Activated CD4-positive, alpha-beta T cell treated with anti-CD3 and anti-CD28 coated beads, Interleukin-2, amount 10 ng/mL, durations not matched to agents 7 days and 5 days (primary cell): ENCODE data around the gene ELN. TPM values are rescaled to one million over a fixed set of nuclear protein-coding genes. Genes with fewer than 3 reads are reported as not detected.
A peak's percentile ranks its signal among the peaks of the same experiment; 100 is the strongest.

ENCODE experiments used
- CTCF ChIA-PET: fragments of 350-600 bp; sonication (Branson Sonifier 250); formaldehyde crosslinking; loops from one replicate; lab custom pipeline; 2021; ENCODE audit warnings: antibody characterized with exemption; lab: Charles Lee
- POLR2A ChIA-PET: fragments of 350-600 bp; sonication (Branson Sonifier 250); formaldehyde crosslinking; loops from one replicate; lab custom pipeline; 2021; ENCODE audit warnings: antibody characterized with exemption; lab: Charles Lee
- DNase-seq: peaks from one replicate; pipeline ENCODE4 v3.0.0-alpha.2; 2020
- H3K27ac Mint-ChIP-seq: one replicate; pipeline ENCODE4 v1.8.0; 2021; ENCODE audit warnings: mild to moderate bottlenecking, moderate library complexity, mixed read lengths
- H3K27me3 Mint-ChIP-seq: one replicate; pipeline ENCODE4 v1.8.0; 2021; ENCODE audit warnings: mixed read lengths
- H3K36me3 Mint-ChIP-seq: one replicate; pipeline ENCODE4 v1.8.0; 2021; ENCODE audit warnings: low read depth, mixed read lengths
- H3K4me1 Mint-ChIP-seq: one replicate; pipeline ENCODE4 v1.8.0; 2021; ENCODE audit warnings: mixed read lengths
- H3K4me3 Mint-ChIP-seq: one replicate; pipeline ENCODE4 v1.8.0; 2021; ENCODE audit warnings: mild to moderate bottlenecking, moderate library complexity, mixed read lengths
- H3K9me3 Mint-ChIP-seq: one replicate; pipeline ENCODE4 v1.8.0; 2021; ENCODE audit warnings: mixed read lengths
- total RNA-seq, 2 experiments: library from RNA; stranded (reverse); gene quantifications; one replicate each; pipeline ENCODE4 v1.2.3, GENCODE V29; 2021

Gene ELN
- total RNA-seq, 2 experiments from 2014 or later, result not detected

- Mint-ChIP-seq H3K27ac (no peak overlapping the region), H3K36me3 (no peaks in the 10 kb centered on the region), H3K4me3 (no peak overlapping the region), H3K4me1 (no peaks in the 10 kb centered on the region), H3K9me3 (peaks cover 15% of the 10 kb centered on the region), H3K27me3 (no peaks in the 10 kb centered on the region)
- ChIA-PET CTCF (no interaction called here), POLR2A (no interaction called here)
- no peak for DNase-seq
Observed at GRCh38 chr7:73992101-73992562, 35.8 kb upstream of the ELN start.

DNA sequence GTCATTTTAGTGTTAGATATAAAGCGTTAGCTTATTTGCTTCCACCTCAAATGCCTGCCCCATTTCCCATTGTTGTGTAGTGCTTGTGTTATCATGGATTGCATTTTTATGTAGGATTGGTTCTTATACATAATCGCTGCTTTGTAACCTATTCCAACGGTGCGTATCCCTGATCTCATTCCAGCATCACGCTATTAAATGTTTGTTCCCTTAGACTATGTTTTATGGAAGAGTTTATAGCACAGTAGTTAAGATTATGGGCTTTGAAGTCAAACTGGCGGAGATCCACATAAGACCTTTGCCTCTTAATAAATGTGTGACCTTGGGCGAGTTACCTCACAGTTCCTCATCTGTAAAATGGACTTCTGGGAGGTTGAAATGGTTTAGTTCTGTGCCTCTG lies 34.0 kb upstream of the ELN start:
- H3K4me3 Mint-ChIP-seq, result no peak overlapping the region
- no peak overlapping the region for H3K27ac Mint-ChIP-seq
- ChIA-PET POLR2A (no interaction called here), CTCF (no interaction called here)
- no peaks in the 10 kb centered on the region for H3K36me3 Mint-ChIP-seq
- DNase-seq, result no peak
- H3K9me3 Mint-ChIP-seq, result peaks cover 15% of the 10 kb centered on the region
- no peaks in the 10 kb centered on the region for H3K4me1 Mint-ChIP-seq
- no peaks in the 10 kb centered on the region for H3K27me3 Mint-ChIP-seq

DNA sequence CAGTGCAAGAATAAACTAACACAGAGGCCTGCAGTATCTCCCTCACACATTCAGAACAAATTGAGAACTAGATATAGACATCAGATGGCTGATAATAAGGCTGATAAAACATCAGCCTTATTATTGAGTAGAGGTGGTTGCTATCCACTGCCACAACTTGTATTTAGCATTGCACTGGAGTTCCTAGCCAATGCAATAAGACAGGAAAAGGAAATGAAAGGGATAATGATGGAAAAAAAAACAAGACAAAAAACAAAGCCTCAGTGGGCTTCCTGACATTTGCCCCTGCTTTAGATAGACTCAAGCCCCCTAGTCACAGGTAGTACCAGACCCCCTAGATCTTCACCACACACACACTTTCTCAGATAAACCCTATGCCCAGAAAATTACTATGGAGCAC lies 33.2 kb upstream of the ELN start:
- POLR2A ChIA-PET, result no interaction called here
- Mint-ChIP-seq H3K27ac (no peak overlapping the region), H3K36me3 (no peaks in the 10 kb centered on the region), H3K9me3 (peaks cover 15% of the 10 kb centered on the region), H3K27me3 (no peaks in the 10 kb centered on the region), H3K4me3 (no peak overlapping the region), H3K4me1 (no peaks in the 10 kb centered on the region)
- CTCF ChIA-PET, result no interaction called here
- DNase-seq, result no peak

GRCh38 chr7:73995330-73995729 lies 32.6 kb upstream of the ELN start:
- Mint-ChIP-seq H3K27ac (no peak overlapping the region), H3K4me3 (no peak overlapping the region), H3K4me1 (no peaks in the 10 kb centered on the region), H3K27me3 (no peaks in the 10 kb centered on the region), H3K9me3 (peaks cover 15% of the 10 kb centered on the region), H3K36me3 (no peaks in the 10 kb centered on the region)
- no peak for DNase-seq
- CTCF ChIA-PET, result no interaction called here
- POLR2A ChIA-PET, result no interaction called here

GRCh38 chr7:73995821-73996511 lies 32.0 kb upstream of the ELN start:
- CTCF ChIA-PET, result interaction anchor here (1.7 kb wide), 1 partner anchor 13 kb away, joined by 4 read pairs; no protein-coding TSS in a partner anchor

GRCh38 chr7:73997056-73997455 lies 30.9 kb upstream of the ELN start:
- H3K4me3 Mint-ChIP-seq, result no peak overlapping the region
- POLR2A ChIA-PET, result no interaction called here

More at GRCh38 chr7:73995821-73996511, 32.0 kb upstream of the ELN start:
- H3K9me3 Mint-ChIP-seq, result peaks cover 15% of the 10 kb centered on the region
- no peak for DNase-seq
- H3K4me3 Mint-ChIP-seq, result no peak overlapping the region
- H3K4me1 Mint-ChIP-seq, result no peaks in the 10 kb centered on the region
- POLR2A ChIA-PET, result no interaction called here
- no peaks in the 10 kb centered on the region for H3K27me3 Mint-ChIP-seq
- no peak overlapping the region for H3K27ac Mint-ChIP-seq
- no peaks in the 10 kb centered on the region for H3K36me3 Mint-ChIP-seq

DNA sequence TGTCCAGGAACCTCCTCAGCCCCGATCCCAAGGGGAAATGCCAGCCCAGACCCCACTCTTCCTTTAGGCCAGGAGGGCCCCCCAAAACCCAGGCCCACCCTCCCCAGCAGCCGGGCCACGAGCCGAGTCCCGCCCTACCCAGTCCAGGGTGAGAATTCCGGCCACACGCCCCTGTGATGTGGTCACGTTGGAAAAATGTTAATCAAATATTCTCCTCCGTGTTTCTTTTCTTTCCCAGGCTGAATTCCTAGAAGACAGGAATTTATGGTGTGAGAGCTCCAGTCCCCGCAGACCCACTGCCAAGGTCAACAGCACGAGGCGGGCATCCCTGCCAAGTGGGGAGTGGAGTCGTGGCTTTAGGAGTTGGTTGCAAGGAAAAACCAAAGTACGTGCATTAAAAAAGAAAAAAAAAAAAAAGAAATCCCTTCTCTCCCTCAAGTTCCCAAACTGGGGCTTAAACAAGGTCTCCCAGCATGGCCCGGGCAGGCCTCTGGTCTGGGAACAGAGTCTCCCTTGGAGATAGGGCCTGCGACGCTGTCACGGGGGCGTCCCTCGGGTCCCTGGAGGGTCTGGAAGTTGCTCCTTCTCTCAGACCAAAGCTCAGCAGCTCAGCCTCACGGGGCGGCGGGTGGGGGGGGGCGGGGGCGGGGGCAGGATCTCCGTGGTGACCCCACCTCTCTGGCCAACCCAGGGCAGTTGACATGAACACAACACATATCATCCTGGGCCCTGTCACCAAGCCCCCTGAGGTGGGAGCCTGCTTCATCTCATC lies 28.1 kb upstream of the ELN start:
- Mint-ChIP-seq H3K9me3 (peaks cover 5% of the 10 kb centered on the region), H3K27me3 (no peaks in the 10 kb centered on the region), H3K36me3 (no peaks in the 10 kb centered on the region), H3K27ac (no peak overlapping the region), H3K4me1 (peaks cover 13% of the 10 kb centered on the region), H3K4me3 (no peak overlapping the region)
- ChIA-PET POLR2A (no interaction called here), CTCF (interaction anchor here (0.6 kb wide), 2 partner anchors 569 to 635 kb away, joined by 3 to 4 read pairs; no protein-coding TSS in a partner anchor)
- DNase-seq, result no peak

More at GRCh38 chr7:73997056-73997455, 30.9 kb upstream of the ELN start:
- CTCF ChIA-PET, result interaction anchor here (0.6 to 1.7 kb wide), 4 partner anchors 12 to 193 kb away, joined by 3 to 4 read pairs (median 4); no protein-coding TSS in a partner anchor
- H3K27ac Mint-ChIP-seq, result no peak overlapping the region
- peaks cover 5% of the 10 kb centered on the region for H3K4me1 Mint-ChIP-seq
- H3K9me3 Mint-ChIP-seq, result peaks cover 15% of the 10 kb centered on the region
- H3K36me3 Mint-ChIP-seq, result no peaks in the 10 kb centered on the region
- no peak for DNase-seq
- H3K27me3 Mint-ChIP-seq, result no peaks in the 10 kb centered on the region

DNA sequence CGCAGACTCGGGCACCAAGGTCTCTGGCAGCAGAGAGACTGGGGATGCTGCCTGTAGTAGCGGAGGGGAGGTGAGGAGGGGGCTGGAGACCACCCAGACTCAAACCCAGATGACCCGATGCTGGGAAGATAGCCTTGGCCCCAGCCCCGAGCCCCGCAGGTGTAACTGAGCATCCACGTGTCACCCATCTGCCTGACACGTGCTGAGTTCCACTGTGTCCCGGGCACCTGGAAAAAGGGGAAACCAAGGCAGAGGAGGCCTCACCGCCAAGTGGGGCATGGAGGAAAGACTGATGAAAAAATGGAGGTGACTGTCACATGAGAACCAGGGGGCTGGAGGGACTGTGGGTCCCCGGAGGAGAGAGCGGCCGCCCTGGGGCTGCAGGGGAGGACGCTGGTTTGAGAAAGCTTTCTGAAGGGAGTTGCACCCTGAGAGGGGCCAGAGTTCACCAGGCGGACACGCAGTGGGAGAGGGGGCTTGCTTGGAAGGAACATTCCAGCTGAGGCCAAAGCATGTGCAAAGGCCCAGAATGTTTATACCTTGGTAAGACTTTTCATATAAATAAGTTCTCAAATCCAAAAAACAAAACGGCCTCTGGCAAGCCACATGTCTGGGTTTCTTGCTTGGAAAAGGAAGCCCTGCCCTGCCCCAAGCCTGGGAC lies 27.4 kb upstream of the ELN start:
- POLR2A ChIA-PET, result no interaction called here
- CTCF ChIA-PET, result interaction anchor here (0.6 kb wide), 1 partner anchor 570 kb away, joined by 4 read pairs; no protein-coding TSS in a partner anchor
- Mint-ChIP-seq H3K9me3 (no peaks in the 10 kb centered on the region), H3K4me3 (no peak overlapping the region), H3K4me1 (peaks cover 13% of the 10 kb centered on the region), H3K36me3 (no peaks in the 10 kb centered on the region), H3K27me3 (no peaks in the 10 kb centered on the region), H3K27ac (no peak overlapping the region)
- no peak for DNase-seq

- H3K9me3 Mint-ChIP-seq, result no peaks in the 10 kb centered on the region
- ChIA-PET POLR2A (no interaction called here), CTCF (no interaction called here)
- no peaks in the 10 kb centered on the region for H3K27me3 Mint-ChIP-seq
- H3K36me3 Mint-ChIP-seq, result no peaks in the 10 kb centered on the region
- H3K4me1 Mint-ChIP-seq, result peaks cover 13% of the 10 kb centered on the region
- no peak for DNase-seq
- H3K27ac Mint-ChIP-seq, result no peak overlapping the region
- H3K4me3 Mint-ChIP-seq, result no peak overlapping the region
Observed at GRCh38 chr7:74001150-74001494, 26.9 kb upstream of the ELN start.

DNA sequence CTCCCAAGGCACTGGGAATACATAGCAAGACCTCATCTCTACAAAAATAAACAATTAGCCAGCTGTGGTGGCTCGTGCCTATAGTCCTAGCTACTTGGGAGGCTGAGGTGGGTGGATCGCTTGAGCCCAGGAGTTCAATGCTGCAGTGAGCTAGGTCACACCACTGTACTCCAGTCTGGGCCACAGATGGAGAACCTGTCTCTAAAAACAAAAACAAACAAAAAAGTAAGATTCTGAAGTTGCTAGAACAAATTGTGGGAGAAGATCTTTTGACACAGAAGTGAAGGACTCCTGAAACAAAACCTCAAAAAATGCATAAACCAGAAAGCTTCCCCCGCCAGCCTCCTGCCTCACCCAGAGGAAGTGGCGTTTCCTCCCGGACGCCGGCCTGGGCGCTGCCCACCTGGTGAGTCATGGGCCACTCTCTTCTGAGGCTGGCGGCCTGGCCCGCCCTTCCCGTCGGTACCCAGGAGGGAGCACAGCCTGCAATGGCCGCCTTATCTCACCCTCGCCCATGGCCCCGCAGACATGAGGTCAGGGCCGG lies 25.4 kb upstream of the ELN start:
- Mint-ChIP-seq H3K27ac (peak overlapping the region; percentile 67), H3K27me3 (no peaks in the 10 kb centered on the region), H3K36me3 (no peaks in the 10 kb centered on the region), H3K9me3 (no peaks in the 10 kb centered on the region), H3K4me3 (peak overlapping the region; percentile 7), H3K4me1 (peaks cover 13% of the 10 kb centered on the region)
- peak; percentile 28 for DNase-seq
- ChIA-PET CTCF (no interaction called here), POLR2A (no interaction called here)

- POLR2A ChIA-PET, result no interaction called here
- Mint-ChIP-seq H3K4me1 (peaks cover 13% of the 10 kb centered on the region), H3K27ac (peak overlapping the region; percentile 3), H3K27me3 (no peaks in the 10 kb centered on the region), H3K9me3 (no peaks in the 10 kb centered on the region), H3K36me3 (no peaks in the 10 kb centered on the region), H3K4me3 (no peak overlapping the region)
- DNase-seq, result no peak
- CTCF ChIA-PET, result no interaction called here
Observed at GRCh38 chr7:74003621-74004020, 24.4 kb upstream of the ELN start.

GRCh38 chr7:74006032-74006431 lies 21.9 kb upstream of the ELN start:
- no peak overlapping the region for H3K4me3 Mint-ChIP-seq
- H3K36me3 Mint-ChIP-seq, result no peaks in the 10 kb centered on the region
- peaks cover 13% of the 10 kb centered on the region for H3K4me1 Mint-ChIP-seq
- no peaks in the 10 kb centered on the region for H3K27me3 Mint-ChIP-seq
- H3K27ac Mint-ChIP-seq, result no peak overlapping the region
- no peaks in the 10 kb centered on the region for H3K9me3 Mint-ChIP-seq
- POLR2A ChIA-PET, result no interaction called here
- CTCF ChIA-PET, result interaction anchor here (0.7 to 1.1 kb wide), 2 partner anchors 142 to 573 kb away, joined by 3 read pairs; no protein-coding TSS in a partner anchor
- no peak for DNase-seq
